Activated gamma-delta T cell (primary cell): ENCODE results near the gene TBC1D23.
"Not testable (repeated sequence)": the region's sequence is repeated elsewhere in the genome, so short reads cannot be mapped to it uniquely, and the experiment has no call there.

Source experiments
- DNase-seq: peaks from one replicate; lab custom pipeline; 2025; lab: John Stamatoyannopoulos, UW

The TBC1D23 gene

GRCh38 chr3:100256731-100257151 lies 4.1 kb upstream of the TBC1D23 start:
- no peak for DNase-seq

- DNase-seq: no peak
These were observed 3.2 kb upstream of the TBC1D23 start for GRCh38 chr3:100257586-100257985.

- no peak for DNase-seq
These were observed 609 bp upstream of the TBC1D23 start for GRCh38 chr3:100260081-100260684.

DNA sequence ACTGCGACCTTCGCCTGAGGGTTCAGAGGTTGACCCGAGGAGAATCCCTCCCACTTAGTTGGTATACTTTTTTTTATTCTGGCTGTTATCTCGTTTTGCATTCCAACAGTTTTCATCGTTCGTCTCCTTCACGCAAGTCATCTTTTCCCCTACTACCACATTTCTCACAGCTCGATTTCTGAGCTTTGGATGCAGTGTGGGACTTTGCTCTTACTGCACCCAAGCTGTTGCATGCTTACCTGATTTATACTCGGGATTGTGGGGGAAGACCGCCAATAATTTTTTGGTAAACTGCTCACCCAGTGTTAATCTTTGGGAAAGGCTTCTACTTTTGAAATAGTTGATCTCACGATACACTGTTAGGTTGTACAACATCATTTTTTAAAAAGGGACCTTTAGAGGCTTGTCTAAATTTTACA lies 702 bp downstream of the TBC1D23 start:
- DNase-seq: no peak

- not testable (repeated sequence) for DNase-seq
These were observed 2.1 kb downstream of the TBC1D23 start for GRCh38 chr3:100262925-100263324.

- no peak for DNase-seq
These were observed 2.8 kb downstream of the TBC1D23 start for GRCh38 chr3:100263583-100263982.

- no peak for DNase-seq
These were observed 3.5 kb downstream of the TBC1D23 start for GRCh38 chr3:100264242-100264641.

DNA sequence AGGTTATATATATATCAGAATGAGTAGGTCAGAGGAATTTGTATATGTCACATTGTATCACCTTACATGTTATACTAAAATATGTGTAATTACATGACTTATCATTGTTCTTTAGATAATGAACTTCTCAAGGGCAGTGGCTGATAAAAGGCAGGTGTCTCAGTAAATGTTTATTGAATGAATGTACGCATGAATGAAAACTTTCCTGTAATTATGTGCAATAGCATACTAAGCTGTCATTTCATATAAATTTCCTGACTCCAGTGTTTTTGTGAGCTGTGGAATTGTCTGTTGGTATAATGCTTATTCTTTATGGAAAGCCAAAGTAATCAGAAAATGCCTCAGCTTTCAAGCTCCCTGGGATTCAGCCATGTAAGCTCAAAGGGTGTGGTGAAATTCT lies 4.2 kb downstream of the TBC1D23 start:
- no peak for DNase-seq

DNA sequence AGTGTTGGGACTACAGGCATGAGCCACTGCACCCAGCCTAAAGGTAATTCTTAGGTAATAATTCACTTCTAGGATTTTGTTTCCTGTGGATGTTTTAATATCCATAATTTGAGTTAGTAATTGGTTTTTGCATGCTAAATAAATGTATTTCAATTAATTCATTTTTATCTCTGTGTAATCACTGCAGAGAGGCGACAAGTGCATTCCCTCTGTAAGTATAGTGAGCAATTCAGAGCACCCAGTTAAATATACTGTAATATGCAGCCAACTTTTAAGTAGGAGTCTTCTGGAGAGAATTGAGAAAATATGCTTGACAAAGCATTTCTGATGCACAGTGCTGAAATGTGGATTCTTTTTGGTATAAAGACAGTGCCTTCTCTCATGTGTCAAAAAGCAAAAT lies 5.7 kb downstream of the TBC1D23 start:
- no peak for DNase-seq

GRCh38 chr3:100268156-100268555 lies 7.4 kb downstream of the TBC1D23 start:
- DNase-seq: no peak

- no peak for DNase-seq
These were observed 8.2 kb downstream of the TBC1D23 start for GRCh38 chr3:100269001-100269400.

GRCh38 chr3:100269410-100270214 lies 8.8 kb downstream of the TBC1D23 start:
- DNase-seq: no peak

- no peak for DNase-seq
These were observed 9.4 kb downstream of the TBC1D23 start for GRCh38 chr3:100270215-100270583.

GRCh38 chr3:100271522-100271921 lies 10.7 kb downstream of the TBC1D23 start:
- no peak for DNase-seq

DNA sequence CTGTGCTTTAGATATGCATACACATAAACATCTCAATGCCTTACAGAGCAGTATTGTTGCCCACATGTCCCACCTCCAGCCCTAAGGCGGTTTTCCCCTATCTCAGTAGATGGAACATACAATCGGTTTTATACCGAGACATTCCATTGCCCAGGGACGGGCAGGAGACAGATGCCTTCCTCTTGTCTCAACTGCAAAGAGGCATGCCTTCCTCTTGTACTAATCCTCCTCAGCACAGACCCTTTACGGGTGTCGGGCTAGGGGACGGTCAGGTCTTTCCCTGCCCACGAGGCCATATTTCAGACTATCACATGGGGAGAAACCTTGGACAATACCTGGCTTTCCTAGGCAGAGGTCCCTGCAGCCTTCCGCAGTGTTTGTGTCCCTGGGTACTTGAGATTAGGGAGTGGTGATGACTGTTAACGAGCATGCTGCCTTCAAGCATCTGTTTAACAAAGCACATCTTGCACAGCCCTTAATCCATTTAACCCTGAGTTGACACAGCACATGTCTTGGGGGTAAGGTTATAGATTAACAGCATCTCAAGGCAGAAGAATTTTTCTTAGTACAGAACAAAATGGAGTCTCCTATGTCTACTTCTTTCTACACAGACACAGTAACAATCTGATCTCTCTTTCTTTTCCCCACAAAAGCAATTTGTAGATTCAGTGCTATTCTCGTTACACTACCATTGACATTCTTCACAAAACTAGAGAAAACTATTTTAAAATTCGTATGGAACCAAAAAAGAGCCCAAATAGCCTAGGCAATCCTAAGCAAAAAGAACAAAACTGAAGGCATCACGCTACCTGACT lies 12.2 kb downstream of the TBC1D23 start:
- not testable (repeated sequence) for DNase-seq

DNA sequence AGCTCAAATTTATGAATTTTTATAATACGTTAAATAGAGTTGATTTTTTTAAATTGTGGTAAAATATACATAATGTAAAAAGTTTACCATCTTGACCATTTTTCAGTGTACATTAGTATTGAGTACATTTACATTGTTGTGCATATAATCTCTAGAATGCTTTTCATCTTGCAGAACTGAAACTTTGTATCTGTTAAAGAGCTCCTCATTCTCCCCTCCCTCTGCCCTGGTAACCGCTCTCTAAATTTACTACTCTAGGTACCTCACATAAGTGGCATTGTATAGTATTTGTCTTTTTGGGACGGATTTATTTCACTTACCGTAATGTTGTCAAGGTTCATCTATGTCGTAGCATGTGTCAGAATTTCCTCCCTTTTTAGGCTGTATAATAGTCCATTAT lies 13.6 kb downstream of the TBC1D23 start:
- DNase-seq: no peak

DNA sequence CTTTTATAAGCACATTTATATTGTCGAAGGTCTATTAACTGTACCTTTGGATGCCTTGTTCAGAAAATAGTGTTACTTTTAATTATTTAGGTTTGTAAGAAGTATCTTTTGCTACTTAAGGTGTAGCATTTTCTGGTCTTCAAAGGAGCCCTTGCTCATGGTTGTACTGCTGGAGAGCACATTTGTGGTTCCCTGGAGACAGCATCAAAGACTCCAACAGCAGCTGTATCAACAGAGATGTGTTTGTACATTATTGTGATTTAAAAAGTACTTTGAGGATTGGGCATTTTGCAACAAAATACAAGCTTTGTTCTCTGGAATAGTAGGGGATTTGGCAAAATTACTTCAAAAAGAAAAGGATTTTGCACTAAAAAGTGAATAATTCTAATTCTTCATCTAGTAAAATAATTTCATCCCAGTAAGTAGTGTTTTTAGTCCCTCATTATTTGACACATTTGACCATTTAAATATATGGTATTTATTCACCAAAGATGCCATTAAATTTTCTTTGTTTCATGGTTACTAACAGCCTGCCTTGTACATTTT lies 16.5 kb downstream of the TBC1D23 start:
- no peak for DNase-seq

DNA sequence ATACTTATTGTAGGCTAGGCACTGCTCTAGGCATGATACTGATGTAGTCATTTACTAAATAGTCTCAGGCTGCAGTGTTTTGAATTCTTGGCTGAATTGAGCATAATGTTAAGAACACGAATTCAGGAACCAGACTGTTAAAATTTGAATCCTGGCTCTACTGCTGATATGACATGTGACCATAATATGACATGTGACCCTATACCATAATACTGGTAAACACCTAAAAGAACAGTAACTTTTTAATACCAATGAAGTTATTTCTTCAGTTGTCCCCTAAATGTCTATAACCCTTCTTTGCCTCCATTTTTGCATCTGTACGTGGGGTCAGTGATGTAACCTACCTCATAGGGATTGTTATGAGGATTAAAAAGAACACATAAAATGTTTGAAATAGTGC lies 18.1 kb downstream of the TBC1D23 start:
- no peak for DNase-seq

- DNase-seq: no peak
These were observed 27.6 kb downstream of the TBC1D23 start for GRCh38 chr3:100288288-100288894.

- no peak for DNase-seq
These were observed 28.5 kb downstream of the TBC1D23 start for GRCh38 chr3:100289339-100289738.

DNA sequence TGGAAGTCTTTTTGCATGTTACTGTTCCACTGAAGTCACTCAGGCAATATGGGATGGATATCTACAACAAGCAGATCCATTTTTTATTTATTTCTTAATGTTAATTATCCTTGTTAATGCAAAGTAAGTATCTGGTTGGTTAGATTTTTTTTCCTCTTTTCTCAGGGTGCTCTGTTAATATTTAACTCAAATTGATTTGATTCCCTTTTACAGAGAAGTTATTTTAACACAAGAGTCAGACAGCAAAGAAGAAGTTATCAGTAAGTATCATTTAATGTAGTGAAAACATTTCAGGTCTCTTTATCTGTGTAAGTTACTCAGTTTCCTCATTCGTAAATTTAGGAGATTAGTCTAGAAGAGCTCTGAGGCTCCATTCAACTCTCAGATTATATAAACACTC lies 34.3 kb downstream of the TBC1D23 start:
- no peak for DNase-seq

- DNase-seq: no peak
These were observed 37.0 kb downstream of the TBC1D23 start for GRCh38 chr3:100297784-100298183.
